Measurements from ENCODE around the gene RHBDD3.

Gene RHBDD3

DNA sequence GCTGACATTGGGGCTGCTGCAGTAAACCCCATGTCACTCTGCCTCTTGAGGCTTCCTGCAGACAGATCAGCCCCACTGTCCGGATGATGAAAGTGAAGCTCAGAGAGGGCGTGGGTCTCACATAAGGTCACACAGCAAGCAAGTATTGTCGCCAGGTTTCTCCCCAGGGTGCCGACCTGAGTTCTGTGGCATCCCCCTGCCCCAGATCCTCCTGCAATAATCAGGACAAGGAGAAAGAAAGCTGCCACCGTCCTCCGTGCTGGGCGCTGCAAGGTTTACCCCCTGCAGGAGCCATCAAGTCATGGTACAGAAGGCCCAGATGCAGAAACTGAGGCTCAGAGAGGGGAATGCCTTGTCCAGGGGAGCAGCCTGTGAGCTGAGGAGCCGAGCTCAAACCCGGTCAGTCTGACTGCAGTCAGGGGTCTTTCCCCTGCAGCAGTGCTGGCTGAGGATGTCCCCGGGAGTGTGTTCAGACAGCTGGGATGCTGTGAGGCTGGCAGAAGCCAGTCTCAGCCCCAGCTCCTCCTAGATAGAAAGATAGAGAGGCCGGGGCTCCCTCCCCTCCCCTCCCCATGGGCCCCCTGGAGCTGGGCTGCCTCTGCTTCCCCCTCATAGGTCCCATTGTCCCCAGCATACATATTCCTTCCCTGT lies 48.9 kb downstream of the RHBDD3 start:
- DNase-seq (ENCODE audit: low read depth in 2 of 2) = no peak

DNA sequence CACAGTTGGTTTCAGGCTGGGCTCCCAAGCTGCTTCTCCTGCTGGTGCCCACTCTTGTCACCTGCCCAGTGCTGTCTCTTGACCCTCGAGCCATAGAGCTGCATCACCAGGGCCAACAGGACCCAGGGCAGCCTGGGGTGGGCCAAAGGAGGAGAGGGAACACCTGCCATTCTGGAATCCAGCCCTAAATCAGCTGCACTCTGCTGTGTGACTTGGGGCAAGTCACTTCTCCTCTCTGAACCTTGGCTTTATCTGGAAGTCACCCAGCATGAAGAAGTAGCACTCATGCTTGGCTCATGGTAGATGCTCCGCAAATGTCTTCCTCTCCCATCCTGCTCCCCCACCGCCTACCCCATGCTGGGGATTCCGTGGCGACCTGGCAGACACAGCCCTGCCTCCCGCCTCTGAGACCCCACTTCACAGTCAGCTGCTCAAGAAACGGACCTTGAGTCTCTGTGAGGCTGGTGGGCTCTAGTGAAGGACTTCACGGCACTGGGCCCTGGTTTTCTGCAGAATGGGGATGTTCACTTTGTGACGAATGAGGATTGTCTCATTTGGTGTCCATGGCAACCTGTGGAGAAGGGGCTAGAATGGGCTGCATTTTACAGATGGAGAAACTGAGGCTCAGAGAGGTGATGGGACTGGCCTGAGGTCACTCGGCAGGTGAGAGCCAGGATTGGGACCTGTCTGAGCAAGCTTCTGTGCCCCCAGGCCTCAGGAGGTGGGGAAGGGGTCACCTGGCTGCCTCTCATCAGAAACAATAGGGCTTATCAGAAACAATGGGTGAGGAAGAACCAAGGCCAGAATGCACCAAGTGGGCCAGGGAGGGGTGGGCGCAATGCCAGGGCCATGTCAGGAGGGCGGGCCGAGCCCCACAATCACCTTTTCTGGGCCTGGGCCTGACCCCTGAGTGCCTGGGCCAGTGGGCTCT lies 49.7 kb downstream of the RHBDD3 start:
- no peak for DNase-seq (ENCODE audit: low read depth in 2 of 2)

DNA sequence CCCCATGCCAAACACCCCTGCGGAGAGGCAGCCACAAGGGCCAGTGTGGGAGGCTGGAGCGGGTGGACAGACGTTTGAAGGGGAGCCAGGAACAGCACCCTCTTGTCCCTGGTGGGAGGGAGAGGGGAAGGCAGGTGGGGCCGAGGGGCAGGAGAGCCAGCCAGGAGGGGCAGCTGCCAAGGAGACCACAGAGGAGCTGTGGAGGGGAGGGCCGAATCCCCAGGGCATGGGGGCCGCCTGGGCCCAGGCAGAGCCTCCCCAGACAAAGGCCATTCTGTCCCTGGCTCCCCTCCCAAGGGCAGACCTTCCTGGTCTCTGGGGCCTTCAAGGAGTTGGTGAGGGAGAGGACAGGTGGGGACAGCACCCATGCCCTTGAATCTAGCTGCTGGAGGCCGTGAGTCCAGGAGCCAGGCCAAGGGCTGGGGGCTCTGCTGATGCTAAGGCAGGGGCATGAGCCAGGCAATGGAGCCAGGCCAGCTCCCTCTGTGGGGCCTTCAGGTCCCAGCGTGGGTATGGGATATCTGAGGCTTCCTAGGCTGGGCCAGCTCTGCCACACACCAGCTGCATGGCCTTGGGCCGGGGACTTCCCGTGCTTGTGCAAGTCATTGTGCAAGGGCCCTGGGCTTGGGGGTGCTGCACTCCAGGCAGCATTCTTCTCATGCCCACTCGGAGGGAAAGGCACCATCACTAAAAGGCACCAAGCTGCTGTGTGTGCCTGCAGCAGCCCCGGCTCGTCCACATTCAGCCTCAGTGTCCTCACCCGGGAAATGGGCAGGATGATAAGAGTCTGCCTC lies 50.7 kb downstream of the RHBDD3 start:
- DNase-seq (ENCODE audit: low read depth in 2 of 2) = no peak

DNA sequence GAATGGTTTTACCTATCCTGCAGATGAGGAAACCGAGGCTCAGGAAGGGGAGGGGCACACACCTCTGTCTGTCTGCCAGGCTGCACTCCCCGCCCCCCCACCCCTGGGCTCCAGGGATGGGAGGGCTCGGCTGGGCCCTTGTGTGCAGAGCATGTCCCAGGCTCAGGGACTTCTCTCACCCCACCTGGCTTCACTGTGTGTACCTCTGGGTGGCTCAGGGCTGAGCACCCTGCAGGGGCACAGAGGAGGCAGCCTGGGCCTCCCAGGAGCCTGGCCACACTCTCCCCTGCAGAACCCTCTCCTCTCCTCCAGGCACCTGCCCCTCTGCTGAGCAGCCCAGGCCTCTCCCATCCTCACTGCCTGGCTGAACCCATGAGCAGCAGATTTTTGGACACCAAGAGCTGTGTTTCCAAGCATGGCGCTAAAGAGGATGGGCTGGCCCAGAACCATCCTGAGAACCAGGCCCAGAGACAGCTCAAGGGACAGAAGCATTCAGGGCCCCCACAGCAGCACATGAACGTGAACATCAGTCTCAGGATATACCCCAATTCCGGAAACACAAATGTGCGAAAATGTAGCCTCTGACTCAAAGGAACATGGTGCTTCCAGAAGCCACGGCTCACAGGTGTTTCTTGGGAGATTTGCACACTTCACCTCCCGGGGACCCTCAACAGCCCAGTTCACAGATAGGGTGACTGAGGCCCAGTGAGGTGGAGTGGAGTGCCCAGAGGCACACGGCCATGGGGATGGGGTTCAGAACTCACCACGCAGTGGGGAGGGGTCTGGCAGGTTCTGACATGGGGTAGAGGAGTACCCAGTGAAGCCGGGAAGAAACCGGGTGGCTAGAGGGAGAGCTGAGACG lies 51.5 kb downstream of the RHBDD3 start:
- no peak for DNase-seq (ENCODE audit: low read depth in 2 of 2)

DNA sequence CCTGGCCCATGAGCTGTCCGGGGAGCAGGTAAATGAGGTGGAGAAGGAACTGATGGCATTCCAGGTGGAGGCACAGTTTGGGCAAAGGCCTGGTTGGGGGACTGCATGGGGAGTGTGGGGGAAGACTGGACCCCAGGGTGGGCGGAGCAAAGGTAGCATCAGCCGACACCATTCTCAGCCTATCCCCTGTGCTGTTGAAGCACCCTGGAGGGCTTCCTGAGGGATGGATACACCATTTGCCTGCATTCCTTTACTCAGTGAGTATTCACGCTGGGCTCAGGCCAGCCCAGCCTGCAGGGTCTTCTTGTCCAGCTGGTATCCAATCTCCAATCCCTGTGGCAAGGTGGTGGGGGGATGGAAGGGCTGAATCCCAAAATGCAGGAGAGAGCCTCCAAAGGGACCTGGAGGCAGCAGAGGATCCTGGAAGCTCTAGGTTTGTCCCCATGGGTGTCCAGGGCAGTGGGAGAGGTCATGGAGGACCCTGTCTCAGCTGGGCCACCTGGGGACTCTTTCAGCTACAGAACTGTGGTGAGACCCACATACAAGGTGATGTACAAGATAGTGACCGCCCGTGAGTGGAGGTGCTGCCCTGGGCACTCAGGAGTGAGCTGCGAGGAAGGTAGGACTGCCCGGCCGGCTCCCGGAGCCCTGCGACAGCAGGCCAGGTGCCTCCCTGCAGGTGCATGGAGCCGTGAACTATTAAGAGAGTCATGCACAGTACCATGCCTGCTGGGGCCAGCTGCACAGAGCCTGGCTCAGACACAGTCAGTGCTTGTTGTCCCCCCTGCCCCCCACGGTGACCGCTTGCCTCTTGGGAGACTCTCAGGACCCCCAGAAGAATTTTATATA lies 52.5 kb downstream of the RHBDD3 start:
- no peak for DNase-seq (ENCODE audit: low read depth in 2 of 2)

DNA sequence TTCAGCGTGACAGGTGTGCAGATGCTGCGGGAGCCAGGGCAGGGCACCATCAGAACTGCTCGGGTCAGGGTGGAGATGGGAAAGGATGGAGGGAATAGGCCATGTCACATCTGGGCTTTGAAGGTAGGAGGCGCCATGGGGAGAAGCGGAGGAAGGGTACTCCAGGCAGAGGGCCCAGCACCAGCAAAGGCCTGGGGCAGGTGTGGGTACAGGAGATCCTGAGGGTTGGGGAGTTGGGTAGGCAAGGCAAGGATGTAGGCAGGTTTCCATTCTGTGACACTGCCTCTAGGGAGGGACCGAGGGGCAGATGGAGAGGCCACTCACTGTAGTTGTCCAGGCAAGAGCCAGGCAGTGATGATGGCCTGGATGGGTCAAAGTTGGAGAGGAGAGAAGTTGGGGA lies 53.5 kb downstream of the RHBDD3 start:
- no peak for DNase-seq (ENCODE audit: low read depth in 2 of 2)

DNA sequence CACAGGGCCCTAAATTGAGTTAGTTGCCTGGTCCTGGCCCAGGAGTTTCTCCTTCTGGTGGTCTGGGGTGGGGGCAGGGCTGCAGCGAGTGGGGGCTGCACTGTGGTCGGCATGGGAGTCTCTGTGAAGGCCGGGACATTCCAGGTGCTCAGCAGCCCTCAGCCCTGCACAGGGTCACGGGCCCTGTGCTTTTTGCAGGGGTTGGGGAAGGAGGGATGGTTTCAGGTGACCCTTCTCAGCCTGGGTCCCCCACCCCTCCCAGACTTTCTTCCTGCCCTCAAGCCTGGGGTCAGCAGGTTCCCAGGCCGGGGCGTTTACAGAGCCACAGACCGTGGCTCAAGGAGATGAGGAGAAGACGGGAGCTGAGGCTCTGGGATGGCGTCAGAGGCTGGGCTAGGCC lies 54.3 kb downstream of the RHBDD3 start:
- DNase-seq (ENCODE audit: low read depth in 2 of 2) = no peak

DNA sequence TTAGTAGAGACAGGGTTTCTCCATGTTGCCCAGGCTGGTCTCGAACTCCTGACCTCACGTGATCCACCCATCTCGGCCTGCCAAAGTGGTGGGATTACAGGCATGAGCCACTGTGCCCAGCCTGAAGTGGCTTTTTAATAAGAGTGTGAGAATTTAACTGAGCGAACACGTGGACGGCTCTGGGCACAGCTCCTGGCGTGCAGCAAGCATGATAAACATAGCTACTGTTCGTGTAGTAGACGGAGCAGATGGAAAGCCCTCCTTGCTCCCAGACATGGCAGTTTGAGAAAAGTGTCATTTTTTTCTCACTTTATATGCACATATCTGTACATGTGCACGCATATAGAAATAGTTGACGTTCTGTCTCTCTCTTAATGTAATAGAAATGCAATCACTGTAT lies 55.0 kb downstream of the RHBDD3 start:
- no peak for DNase-seq (ENCODE audit: low read depth in 2 of 2)

DNA sequence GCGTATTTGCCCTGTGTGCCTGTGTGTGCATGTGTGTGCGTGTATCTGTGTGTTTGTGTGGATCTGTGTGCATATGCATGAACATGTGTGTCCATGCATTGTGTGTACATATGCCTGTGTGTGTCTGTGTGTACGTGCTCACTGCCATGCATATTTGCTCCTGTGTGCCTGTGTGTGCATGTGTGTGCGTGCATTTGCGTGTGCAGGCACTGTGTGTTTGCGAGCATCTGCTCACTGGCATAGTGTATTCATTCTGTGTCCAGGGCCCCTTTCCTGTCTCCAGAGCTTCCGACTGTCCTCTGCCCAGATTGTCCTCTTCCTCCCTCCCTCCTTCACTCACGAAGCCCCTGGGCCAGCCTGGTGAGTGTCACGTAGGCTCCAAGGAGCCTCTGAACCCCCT lies 56.3 kb downstream of the RHBDD3 start:
- no peak for DNase-seq (ENCODE audit: low read depth in 2 of 2)

DNA sequence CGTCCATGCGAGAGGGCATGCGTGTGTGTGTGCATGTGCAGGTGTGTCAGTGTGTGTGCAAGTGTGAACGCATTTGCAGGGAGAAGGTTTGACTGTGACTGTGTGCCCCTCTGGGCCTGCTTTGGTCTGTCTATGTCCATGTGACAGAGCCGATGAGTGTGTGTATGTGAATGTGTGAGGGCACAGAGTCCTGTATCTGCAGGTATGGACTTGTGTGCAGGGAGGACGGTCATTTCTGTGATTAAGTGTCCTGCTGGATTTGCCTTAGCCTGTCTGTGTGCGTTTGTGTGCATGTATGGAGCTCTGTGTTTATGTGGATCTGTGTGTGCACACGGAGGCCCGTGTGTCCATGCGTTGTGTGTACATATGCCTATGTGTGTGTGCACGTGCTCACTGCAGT lies 56.7 kb downstream of the RHBDD3 start:
- no peak for DNase-seq (ENCODE audit: low read depth in 2 of 2)
